B cell (primary cell): ENCODE results near the gene TMEM247.

Experiments used
- CTCF ChIP-seq: fragments of 200-600 bp; IDR thresholded peaks from one replicate; pipeline ENCODE4 v1.8.0; 2022; ENCODE audit warnings: antibody characterized with exemption, mild to moderate bottlenecking
- EZH2 ChIP-seq: IDR thresholded peaks from 2 replicates; pipeline ENCODE4 v1.6.1; 2012; ENCODE audit warnings: borderline replicate concordance, low read depth, mild to moderate bottlenecking, moderate library complexity, low read length; ENCODE audit not compliant: insufficient read depth, poor library complexity, severe bottlenecking

GRCh38 chr2:46456789-46457188, 22.6 kb upstream of the TMEM247 start:
- TF ChIP-seq EZH2, result no peak
- TF ChIP-seq CTCF, result no peak
